CD4-positive, alpha-beta T cell (primary cell): ENCODE measurements around the gene PKD1L1. TPM values are rescaled to one million over a fixed set of nuclear protein-coding genes. Genes with fewer than 3 reads are reported as not detected.
"Not testable (repeated sequence)": the region's sequence is repeated elsewhere in the genome, so short reads cannot be mapped to it uniquely, and the experiment has no call there.

Experiments used
- ATAC-seq: fragments of 200-7000 bp; cut with Tn5 transposase; one replicate; pipeline ENCODE4 v1.10.0; 2022; ENCODE audit warnings: mild to moderate bottlenecking; ENCODE audit not compliant: poor library complexity
- CTCF ChIA-PET: fragments of 350-600 bp; sonication (Branson Sonifier 250); formaldehyde crosslinking; loops from one replicate; lab custom pipeline; 2021; ENCODE audit warnings: antibody characterized with exemption, inconsistent platforms; lab: Charles Lee
- POLR2A ChIA-PET: fragments of 350-600 bp; sonication (Branson Sonifier 250); formaldehyde crosslinking; loops from one replicate; lab custom pipeline; 2021; ENCODE audit warnings: antibody characterized with exemption, inconsistent platforms; lab: Charles Lee
- DNase-seq, 14 experiments: peaks; one replicate each; pipeline ENCODE4 v3.0.0-alpha.2; 2013 to 2020; ENCODE audit warnings: mixed read lengths in 2 of 14
- H3K27ac ChIP-seq, 2 donors: one replicate each; pipeline versions ENCODE4 v1.5.1 to v1.7.0; 2013; ENCODE audit warnings: low read length in 2 of 2, low read depth in 1 of 2, mild to moderate bottlenecking in 1 of 2
- H3K27me3 ChIP-seq, 2 experiments: 1 replicate in 1 of 2; 2 replicates in 1 of 2; pipeline versions ENCODE4 v1.6.1 to v1.7.0; 2013; ENCODE audit warnings: low read length in 2 of 2, control low read depth in 1 of 2, mild to moderate bottlenecking in 1 of 2, moderate library complexity in 1 of 2; ENCODE audit not compliant: insufficient read depth in 2 of 2, control insufficient read depth in 1 of 2
- H3K36me3 ChIP-seq: one replicate; pipeline ENCODE4 v1.6.1; 2013; ENCODE audit warnings: low read length, control low read depth; ENCODE audit not compliant: insufficient read depth
- H3K4me1 ChIP-seq: one replicate; pipeline ENCODE4 v1.6.1; 2013; ENCODE audit warnings: low read length, control low read depth; ENCODE audit not compliant: insufficient read depth
- H3K4me3 ChIP-seq: one replicate; pipeline ENCODE4 v1.5.1; 2013; ENCODE audit warnings: mild to moderate bottlenecking, low read length, moderate library complexity
- H3K9me3 ChIP-seq, 2 experiments: 1 replicate in 1 of 2; 2 replicates in 1 of 2; pipeline versions ENCODE4 v1.6.1 to v1.7.0; 2013; ENCODE audit warnings: low read length in 2 of 2, mild to moderate bottlenecking in 2 of 2, control low read depth in 1 of 2, moderate library complexity in 1 of 2; ENCODE audit not compliant: control insufficient read depth in 1 of 2, insufficient read depth in 1 of 2
- H3K27ac Mint-ChIP-seq: one replicate; pipeline ENCODE4 v1.8.0; 2020; ENCODE audit warnings: mixed read lengths
- H3K27me3 Mint-ChIP-seq: one replicate; pipeline ENCODE4 v1.8.0; 2021; ENCODE audit warnings: mixed read lengths
- H3K36me3 Mint-ChIP-seq: one replicate; pipeline ENCODE4 v1.8.0; 2021; ENCODE audit warnings: low read depth, mixed read lengths
- H3K4me1 Mint-ChIP-seq: one replicate; pipeline ENCODE4 v1.8.0; 2021; ENCODE audit warnings: low read depth, mixed read lengths
- H3K4me3 Mint-ChIP-seq: one replicate; pipeline ENCODE4 v1.8.0; 2020; ENCODE audit warnings: mild to moderate bottlenecking, mixed read lengths
- H3K9me3 Mint-ChIP-seq: one replicate; pipeline ENCODE4 v1.8.0; 2020; ENCODE audit warnings: mixed read lengths
- CTCF ChIP-seq: fragments of 200-600 bp; IDR thresholded peaks from one replicate; pipeline ENCODE4 v1.8.0; 2022; ENCODE audit warnings: antibody characterized with exemption, mild to moderate bottlenecking
- intact Hi-C, 2 experiments: fragments of 100-400 bp; cut with DNase I in 1 of 2; cut with micrococcal nuclease in 1 of 2; formaldehyde crosslinking; loops; one replicate each; pipeline versions ENCODE4 v1.15.1 to v1.9.0; 2023 to 2025; cut with DNase I, micrococcal nuclease
- total RNA-seq, 174 experiments: library from RNA in 2 of 174; stranded (reverse) in 2 of 174; gene quantifications; one replicate each; pipeline ENCODE4 v1.2.3 and lab custom pipeline; 2021 to 2026

Gene PKD1L1
- total RNA-seq, 2 experiments from 2014 or later, result 0.20 to 0.25 TPM

DNA sequence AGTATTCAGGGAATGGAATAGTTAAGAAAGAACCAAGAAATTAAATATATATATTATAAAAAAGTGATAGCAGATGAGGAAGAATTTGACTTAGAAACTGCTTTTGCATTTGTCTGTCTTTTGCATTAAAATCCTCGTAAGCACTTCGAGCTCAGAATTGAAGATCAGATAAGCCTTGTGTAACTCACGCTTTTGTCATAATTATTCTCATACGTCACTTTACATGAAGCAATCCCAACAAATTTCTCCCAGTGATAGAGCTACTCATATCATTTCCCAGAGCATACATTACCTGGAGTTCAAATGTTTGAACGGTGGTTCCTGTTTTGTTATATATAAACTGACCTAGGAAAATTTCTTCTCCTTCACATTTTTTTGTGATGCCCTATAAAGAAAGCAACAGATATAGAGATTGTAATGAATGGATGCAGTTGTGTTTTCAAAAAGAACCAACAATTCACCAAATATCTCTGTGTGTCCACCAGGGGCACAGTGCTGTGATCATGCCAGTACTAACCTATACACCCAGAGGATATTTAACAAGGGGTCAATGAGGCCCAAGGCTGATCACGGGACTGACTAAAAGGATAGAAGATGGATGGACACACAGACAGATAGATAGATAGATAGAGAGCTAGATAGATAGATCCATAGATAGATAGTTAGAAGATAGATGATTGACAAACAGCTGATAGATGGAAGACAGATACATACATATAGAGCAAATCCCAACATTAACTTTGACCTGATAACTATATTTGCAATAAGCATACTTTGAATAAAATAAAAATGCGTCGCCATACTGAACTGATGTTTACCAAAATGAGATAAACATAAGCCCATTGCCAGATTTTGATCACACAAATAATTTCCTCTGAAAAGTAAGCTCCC lies 40.5 kb upstream of the PKD1L1 start:
- H3K27me3 Mint-ChIP-seq, result no peaks in the 10 kb centered on the region
- ATAC-seq (no peak), DNase-seq (no peak)
- H3K4me1 Mint-ChIP-seq, result peaks cover 24% of the 10 kb centered on the region
- no peak overlapping the region for H3K4me3 ChIP-seq
- H3K9me3 Mint-ChIP-seq, result no peaks in the 10 kb centered on the region
- CTCF ChIA-PET, result interaction anchor here (2.8 kb wide), 1 partner anchor 122 kb away, joined by 19 read pairs; no protein-coding TSS in a partner anchor
- no peaks in the 10 kb centered on the region for H3K9me3 ChIP-seq
- intact Hi-C loops, result no loop called here
- H3K36me3 Mint-ChIP-seq, result no peaks in the 10 kb centered on the region
- POLR2A ChIA-PET, result no interaction called here
- no peaks in the 10 kb centered on the region for H3K36me3 ChIP-seq
- no peak overlapping the region for H3K4me3 Mint-ChIP-seq
- no peak overlapping the region for H3K27ac Mint-ChIP-seq
- peak; percentile 13 for TF ChIP-seq CTCF
- H3K27ac ChIP-seq, result no peak overlapping the region
- no peaks in the 10 kb centered on the region for H3K27me3 ChIP-seq
- H3K4me1 ChIP-seq, result peaks cover 16% of the 10 kb centered on the region

DNA sequence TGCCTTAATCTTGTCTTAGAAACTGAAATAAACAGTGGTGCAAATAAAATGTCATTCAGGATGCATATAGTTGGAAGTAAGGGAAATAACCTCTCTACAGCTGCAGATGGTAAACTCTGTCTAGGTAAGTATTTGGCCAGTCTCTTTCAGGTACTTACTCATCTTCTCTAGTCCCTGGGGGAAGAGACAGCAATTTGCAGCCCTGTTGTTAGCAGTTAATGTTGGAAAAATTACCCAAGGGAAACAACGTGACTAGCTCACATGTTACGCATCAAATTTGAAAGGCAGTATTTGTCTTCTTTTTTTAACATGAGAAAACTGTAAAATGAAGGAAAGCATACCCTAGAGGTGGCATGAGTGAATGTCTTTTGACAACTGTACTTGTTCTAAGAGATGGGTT lies 34.3 kb upstream of the PKD1L1 start:
- peaks cover 18% of the 10 kb centered on the region for H3K4me1 ChIP-seq
- Mint-ChIP-seq H3K9me3 (no peaks in the 10 kb centered on the region), H3K27me3 (no peaks in the 10 kb centered on the region), H3K27ac (no peak overlapping the region), H3K4me1 (peaks cover 21% of the 10 kb centered on the region), H3K4me3 (no peak overlapping the region), H3K36me3 (peaks cover 16% of the 10 kb centered on the region)
- ChIA-PET CTCF (interaction anchor here (1.2 to 1.7 kb wide), 4 partner anchors 9 to 128 kb away, joined by 3 to 11 read pairs (median 5); no protein-coding TSS in a partner anchor), POLR2A (interaction anchor here (1.3 kb wide), 1 partner anchor 9 kb away, joined by 9 read pairs; no protein-coding TSS in a partner anchor)
- H3K27ac ChIP-seq, result no peak overlapping the region
- DNase-seq (no peak), ATAC-seq (no peak)
- no peak overlapping the region for H3K4me3 ChIP-seq
- no peaks in the 10 kb centered on the region for H3K27me3 ChIP-seq
- intact Hi-C loops, result no loop called here
- TF ChIP-seq CTCF, result no peak
- no peaks in the 10 kb centered on the region for H3K9me3 ChIP-seq
- peaks cover 6% of the 10 kb centered on the region for H3K36me3 ChIP-seq

GRCh38 chr7:47980648-47981047 lies 32.4 kb upstream of the PKD1L1 start:
- H3K4me3 ChIP-seq, DNase-seq, H3K27me3 Mint-ChIP-seq, H3K9me3 Mint-ChIP-seq, H3K27ac Mint-ChIP-seq, intact Hi-C loops, H3K27ac ChIP-seq, H3K9me3 ChIP-seq, ATAC-seq, H3K27me3 ChIP-seq: not testable (repeated sequence)
- Mint-ChIP-seq H3K36me3 (peaks cover 35% of the 10 kb centered on the region), H3K4me3 (peak overlapping the region; percentile 51), H3K4me1 (peaks cover 30% of the 10 kb centered on the region)
- Histone ChIP-seq H3K36me3 (peaks cover 25% of the 10 kb centered on the region), H3K4me1 (peaks cover 22% of the 10 kb centered on the region)
- ChIA-PET POLR2A (interaction anchor here (1.4 kb wide), 1 partner anchor 108 kb away, joined by 6 read pairs; the partner anchor contains the start of gene UPP1), CTCF (interaction anchor here (1.2 kb wide), 1 partner anchor 11 kb away, joined by 4 read pairs; no protein-coding TSS in a partner anchor)
